EH (cell line): ENCODE measurements around the gene RGMA.

Experiments used
- DNase-seq: peaks from one replicate; pipeline ENCODE4 v3.0.0-alpha.2; 2015; ENCODE audit warnings: low read depth

Gene RGMA

GRCh38 chr15:93093765-93094164 lies 4.8 kb upstream of the RGMA start:
- DNase-seq, result no peak

GRCh38 chr15:93091465-93091864 lies 2.5 kb upstream of the RGMA start:
- DNase-seq, result no peak

GRCh38 chr15:93089727-93090305 lies 805 bp upstream of the RGMA start:
- no peak for DNase-seq

GRCh38 chr15:93088200-93088980 lies 621 bp downstream of the RGMA start:
- DNase-seq, result peak; percentile 5

GRCh38 chr15:93087825-93088199 lies 1.2 kb downstream of the RGMA start:
- DNase-seq, result peak; percentile 30

GRCh38 chr15:93086791-93087190 lies 2.2 kb downstream of the RGMA start:
- no peak for DNase-seq

- DNase-seq, result no peak
These were observed 3.3 kb downstream of the RGMA start for GRCh38 chr15:93085692-93086091.

- no peak for DNase-seq
These were observed 6.2 kb downstream of the RGMA start for GRCh38 chr15:93082861-93083260.

- no peak for DNase-seq
These were observed 7.6 kb downstream of the RGMA start for GRCh38 chr15:93081399-93081798.

- no peak for DNase-seq
These were observed 8.6 kb downstream of the RGMA start for GRCh38 chr15:93080451-93080850.

- DNase-seq, result no peak
These were observed 12.1 kb downstream of the RGMA start for GRCh38 chr15:93076875-93077274.

- DNase-seq, result no peak
These were observed 12.8 kb downstream of the RGMA start for GRCh38 chr15:93076217-93076616.

GRCh38 chr15:93074599-93074998 lies 14.4 kb downstream of the RGMA start:
- no peak for DNase-seq

- no peak for DNase-seq
These were observed 15.5 kb downstream of the RGMA start for GRCh38 chr15:93073465-93073952.

- DNase-seq, result peak; percentile 72
These were observed 16.3 kb downstream of the RGMA start for GRCh38 chr15:93072411-93073394.

- DNase-seq, result peak; percentile 71
These were observed 17.0 kb downstream of the RGMA start for GRCh38 chr15:93072011-93072410.

GRCh38 chr15:93071469-93071936 lies 17.5 kb downstream of the RGMA start:
- DNase-seq, result no peak

- no peak for DNase-seq
These were observed 18.3 kb downstream of the RGMA start for GRCh38 chr15:93070551-93071296.

GRCh38 chr15:93070132-93070531 lies 18.9 kb downstream of the RGMA start:
- DNase-seq, result no peak

GRCh38 chr15:93068581-93069199 lies 20.3 kb downstream of the RGMA start:
- DNase-seq, result no peak

GRCh38 chr15:93067649-93068085 lies 21.3 kb downstream of the RGMA start:
- DNase-seq, result no peak
